NCI-H1048 (cell line): ENCODE measurements around the gene FSTL4.

ENCODE experiments used
- DNase-seq: peaks from one replicate; lab custom pipeline; 2025; lab: John Stamatoyannopoulos, UW

The FSTL4 gene

DNA sequence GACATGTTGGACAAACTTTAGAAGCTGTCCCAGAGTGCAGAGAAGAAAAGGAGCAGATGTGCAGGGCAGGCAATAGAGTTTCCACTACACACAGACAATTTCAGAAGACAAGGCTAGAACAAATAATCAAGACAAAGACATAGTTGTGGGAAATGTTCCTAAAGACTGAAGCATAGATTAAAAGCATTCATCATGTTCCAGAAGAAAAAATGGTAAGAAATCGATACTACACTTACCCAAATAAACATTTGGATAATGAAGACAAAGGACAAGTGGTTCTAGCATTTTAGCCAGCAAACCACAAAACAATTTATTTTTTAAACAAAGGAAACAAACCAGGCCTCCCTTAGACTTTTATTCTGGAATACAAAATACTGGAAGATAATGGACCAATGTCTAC is 97.9 kb downstream of the FSTL4 start:
- DNase-seq = no peak

- no peak for DNase-seq
Observed at GRCh38 chr5:133512896-133513295, 99.4 kb downstream of the FSTL4 start.

DNA sequence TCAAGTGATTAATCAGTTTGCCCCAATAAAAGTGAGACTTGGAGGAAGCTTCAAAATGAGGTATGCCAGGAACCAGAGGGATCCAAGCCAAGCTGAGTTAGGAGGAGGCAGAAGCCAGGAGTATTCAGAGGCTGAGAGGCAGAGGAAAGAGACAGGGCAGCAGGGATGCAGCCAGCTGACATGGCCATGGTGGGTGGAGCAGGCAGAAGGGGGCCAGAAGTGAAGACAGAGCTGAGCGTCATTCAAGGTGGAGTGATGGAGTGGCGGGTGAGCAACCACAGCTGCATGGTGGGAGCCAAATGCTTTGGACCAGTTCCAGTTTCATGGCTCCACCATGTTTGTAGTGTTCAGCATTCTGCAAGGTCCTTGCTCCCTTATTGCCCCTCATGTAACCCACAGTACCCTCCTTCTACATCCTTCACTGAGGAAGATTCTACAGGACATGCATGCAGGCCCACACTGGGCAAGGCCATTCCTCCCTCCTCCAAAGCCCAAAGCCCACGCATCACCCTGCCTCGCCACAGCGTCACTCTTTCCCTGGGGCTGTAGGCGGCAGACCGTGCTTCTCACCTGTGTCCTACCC is 100.6 kb downstream of the FSTL4 start:
- no peak for DNase-seq

DNA sequence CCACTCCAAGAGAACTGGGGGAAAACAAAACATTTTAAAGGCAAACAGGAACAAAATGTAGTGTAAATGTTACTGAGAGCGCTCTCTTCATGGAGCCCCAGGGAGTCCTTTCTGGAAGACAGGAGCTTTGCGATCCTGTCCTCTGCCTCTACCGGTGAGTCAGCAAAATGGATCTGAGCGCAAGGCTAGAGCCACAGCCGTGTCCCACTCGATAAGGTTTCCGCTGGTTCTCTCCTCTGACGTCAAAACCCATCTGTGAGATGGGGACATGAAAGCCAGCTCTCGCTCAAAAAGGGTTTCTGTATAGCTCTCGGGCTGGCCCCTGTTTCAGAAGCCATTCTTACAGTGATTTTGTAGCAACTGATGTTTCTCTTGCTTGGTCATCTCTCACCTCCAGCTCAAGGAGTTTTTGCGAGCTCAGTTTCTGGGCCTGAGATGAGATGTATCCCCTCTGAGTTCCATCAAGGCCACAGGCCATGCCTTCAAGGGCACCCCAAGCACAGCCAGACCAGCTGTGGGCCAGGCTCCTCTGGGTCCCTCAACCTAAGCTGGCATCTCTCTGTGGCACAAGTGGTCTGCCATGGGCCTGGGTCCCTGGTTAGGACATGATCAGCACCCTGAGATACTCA is 101.6 kb downstream of the FSTL4 start:
- DNase-seq = no peak

GRCh38 chr5:133509742-133510079 is 102.6 kb downstream of the FSTL4 start:
- DNase-seq = no peak

DNA sequence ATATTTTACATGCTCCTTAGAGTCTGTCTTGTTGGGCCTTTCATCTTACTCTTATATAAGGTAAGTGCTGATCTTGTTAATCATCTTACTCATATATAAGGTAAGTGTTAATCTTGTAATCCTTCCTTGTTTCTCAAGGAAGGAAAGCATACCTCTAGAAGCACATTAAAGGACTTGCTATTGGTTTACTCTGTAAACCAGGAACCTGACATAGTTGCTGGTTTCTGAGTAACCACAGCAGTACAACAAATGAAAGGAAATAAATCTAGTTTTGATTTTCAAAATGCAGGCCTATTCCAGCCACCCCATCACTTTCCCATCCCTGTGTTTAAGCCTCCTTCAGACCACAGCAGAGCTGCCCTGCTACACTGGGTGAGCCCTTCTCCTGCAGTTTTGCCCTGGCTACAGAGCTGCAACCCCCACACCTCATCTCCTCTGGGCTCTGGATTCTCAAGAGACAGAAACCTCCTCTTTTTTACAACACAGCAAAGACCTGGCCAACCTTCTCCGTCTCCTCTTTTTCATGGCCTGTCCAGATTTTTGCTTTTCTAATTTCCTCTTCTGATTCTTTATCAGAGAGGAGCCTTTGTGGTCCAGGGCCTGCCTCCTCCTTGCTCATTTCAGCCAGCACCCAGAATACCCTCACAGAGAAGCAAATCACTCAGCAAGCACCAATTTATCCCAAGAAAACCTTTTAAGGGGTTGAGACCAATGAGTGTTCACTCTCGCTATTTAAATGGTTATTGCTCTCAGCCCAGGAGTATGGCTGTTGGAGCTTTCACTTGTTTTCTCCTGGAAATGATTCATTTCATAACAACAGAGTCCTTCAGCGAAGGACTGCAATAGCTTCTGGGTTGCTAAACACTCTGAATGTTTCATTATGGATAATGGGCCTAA is 103.2 kb downstream of the FSTL4 start:
- DNase-seq = no peak

DNA sequence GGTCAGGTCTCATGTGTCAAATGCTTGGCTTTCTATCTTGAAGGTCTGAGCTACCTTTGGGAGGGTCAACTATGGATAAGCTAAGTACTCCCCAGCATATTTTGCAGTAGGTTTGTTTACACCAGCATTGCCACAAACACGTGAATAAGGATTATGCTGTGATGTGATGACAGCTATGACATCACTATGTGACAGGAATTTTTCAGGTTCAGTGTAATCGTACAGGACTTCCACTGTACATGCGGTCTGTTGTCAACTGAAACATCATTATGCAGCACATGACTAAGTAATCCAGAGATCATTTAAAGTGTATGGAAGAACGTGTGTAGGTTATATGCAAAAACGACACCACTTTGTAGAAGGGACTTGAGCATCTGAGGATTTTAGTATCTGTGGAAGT is 104.0 kb downstream of the FSTL4 start:
- no peak for DNase-seq

GRCh38 chr5:133506181-133506580 is 106.2 kb downstream of the FSTL4 start:
- DNase-seq = no peak

DNA sequence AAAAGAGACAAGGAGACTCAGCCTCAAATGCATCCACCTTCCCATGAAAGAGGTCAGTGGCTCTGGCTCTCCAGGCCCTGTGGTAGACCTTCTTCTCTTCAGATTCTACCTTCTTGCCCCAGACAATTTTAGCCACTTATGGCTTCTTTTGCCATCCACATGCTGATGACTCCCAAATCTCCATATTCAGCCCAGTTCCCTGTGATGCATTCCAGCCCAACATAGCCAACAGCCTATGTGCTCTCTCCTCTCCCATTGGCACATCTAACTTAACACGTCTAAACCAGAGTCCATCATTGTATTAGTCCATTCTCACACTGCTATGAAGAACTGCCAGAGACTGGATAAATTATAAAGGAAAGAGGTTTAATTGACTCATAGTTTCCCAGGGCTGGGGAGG is 108.8 kb downstream of the FSTL4 start:
- no peak for DNase-seq

- no peak for DNase-seq
Observed at GRCh38 chr5:133499895-133500294, 112.4 kb downstream of the FSTL4 start.

DNA sequence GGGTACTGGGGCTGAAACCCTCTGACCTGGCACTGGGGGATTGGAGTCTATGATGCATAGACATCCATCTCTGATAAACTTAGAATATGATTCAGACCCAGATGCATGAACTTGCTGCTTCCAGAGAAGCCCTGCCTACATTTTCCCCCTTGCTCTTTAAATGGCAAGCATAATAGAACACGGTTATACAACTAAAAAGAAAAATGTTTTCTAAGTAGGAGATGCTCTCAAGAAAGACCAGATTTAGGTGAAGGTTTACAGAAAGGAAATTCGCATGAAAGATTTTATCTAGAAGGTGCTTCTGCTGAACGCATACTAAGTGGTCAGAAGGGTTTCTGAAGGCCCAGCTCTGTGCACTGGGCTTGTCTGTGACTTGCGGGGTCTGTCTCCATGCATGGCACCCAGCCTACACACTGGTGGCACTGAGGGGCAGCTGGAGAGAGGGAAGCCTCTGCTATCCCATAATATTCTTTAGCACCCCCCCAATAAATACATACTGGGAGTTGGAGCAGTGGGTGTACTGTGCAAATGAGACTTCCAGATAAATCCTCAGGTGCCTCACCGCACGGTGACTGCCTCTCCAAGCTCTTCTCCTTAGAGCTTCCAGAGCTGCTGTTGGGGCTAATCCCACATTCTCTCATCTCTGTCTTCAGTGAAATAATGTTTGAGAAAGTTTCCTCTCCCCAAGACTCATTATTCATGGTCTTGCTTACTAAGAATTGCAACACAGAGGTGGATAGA is 114.6 kb downstream of the FSTL4 start:
- DNase-seq = no peak

GRCh38 chr5:133496631-133497030 is 115.7 kb downstream of the FSTL4 start:
- no peak for DNase-seq

GRCh38 chr5:133494923-133495246 is 117.5 kb downstream of the FSTL4 start:
- DNase-seq = no peak

DNA sequence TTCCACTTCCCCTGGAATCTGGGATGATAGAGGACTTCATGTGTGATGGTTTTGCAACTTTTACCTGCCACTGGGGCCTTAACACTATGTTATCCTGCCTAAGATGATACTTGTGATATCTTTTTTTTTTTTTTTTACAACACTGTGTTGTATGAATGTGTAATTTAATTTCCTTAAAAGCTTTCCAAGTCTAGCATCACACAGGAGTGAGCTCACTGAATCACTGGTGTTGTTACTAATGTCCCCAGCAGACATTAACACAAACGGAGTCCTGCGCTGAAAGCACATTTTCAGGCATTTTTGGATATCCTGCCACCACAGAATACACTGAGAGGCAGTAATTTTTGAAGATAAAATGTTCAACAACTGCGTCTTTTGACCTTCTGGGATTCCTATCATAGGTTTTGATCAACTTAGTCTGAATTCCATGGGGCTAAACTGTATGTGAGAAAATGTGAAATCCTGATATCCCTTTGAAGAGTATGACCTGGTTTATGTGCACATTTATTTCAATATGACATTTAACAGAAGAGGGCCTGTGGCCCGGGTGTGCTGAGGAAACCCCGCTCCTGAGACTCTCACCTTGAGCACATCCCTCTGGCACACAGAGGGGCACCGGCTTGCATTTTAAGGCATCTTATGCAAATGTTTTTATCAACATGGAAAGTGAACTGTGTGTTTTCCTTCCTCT is 118.0 kb downstream of the FSTL4 start:
- DNase-seq = no peak

GRCh38 chr5:133489632-133490031 is 122.7 kb downstream of the FSTL4 start:
- DNase-seq = no peak

DNA sequence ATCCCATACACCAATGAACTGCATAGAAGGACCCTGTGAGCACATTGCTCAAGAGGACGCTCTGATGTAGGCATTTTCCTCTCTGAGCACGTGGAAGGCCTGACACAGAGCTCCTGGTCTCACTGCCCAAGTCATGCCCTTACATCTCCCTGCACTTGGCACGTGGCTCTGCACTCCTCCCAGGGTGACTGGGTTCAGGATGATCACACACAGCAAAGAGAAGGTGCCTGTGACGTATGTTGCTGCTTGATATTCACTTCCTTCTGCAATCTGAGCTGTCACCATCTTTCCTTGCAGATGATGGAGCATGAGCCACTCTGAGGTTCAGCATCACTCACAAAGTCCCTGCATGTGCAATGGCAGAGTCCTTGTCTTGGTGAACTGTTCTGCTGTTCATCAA is 125.2 kb downstream of the FSTL4 start:
- DNase-seq = no peak

DNA sequence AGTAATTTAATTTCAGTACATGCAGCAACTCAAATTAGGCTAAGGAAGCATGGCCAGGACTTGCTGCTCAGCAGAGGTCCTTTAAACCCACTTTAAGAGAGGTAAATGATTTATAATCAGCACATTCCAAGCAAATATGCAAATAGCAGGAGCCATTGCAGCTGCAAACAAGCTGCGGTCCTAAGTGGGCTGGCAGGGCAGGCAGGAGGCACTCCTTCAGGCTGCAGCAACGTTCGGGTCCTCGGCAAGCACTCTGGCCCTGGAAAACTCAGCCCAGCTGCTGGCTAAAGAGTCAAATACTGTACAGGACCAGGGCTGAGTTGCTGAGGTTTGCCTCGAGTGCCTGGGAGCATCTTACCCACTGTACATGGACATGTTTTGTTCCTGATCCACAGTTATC is 126.9 kb downstream of the FSTL4 start:
- no peak for DNase-seq

DNA sequence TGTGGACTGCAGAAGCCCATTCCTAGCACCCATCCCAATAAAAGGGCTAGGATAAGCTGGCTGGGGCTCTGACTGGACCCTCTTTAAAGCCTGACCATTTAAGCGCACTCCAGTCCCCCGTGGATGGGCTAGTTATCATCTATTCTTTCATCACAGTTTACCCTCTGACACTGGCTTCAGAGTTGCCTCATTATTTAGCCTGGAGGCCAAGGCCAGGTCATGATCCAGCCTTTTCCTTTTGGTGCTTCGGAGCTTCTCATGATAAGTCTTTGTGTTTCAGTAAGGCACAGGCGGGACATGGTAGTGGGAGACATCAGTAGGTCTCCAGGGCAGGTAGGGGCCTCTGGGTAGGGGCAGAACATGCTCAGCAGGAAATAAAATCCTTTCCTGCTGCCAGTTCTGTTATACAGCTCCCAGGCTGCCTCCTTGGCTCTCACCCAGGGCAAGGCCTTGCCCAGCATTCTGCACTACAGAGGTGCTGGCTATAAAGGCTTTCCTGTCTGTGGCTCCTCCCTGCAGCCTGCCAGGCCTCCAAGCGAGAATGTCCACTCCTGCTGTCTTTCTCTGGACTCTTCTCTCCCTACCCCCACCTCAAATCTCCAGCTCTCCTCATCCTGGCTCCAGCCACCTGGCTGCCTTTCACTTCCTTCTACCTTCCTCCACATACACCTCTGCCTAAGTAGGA is 128.8 kb downstream of the FSTL4 start:
- no peak for DNase-seq

GRCh38 chr5:133482028-133482427 is 130.3 kb downstream of the FSTL4 start:
- DNase-seq = no peak

- no peak for DNase-seq
Observed at GRCh38 chr5:133480866-133481265, 131.5 kb downstream of the FSTL4 start.

GRCh38 chr5:133480366-133480765 is 132.0 kb downstream of the FSTL4 start:
- no peak for DNase-seq
